ENCODE measurements around the gene NOS1AP. TPM values are rescaled to one million over a fixed set of nuclear protein-coding genes. Genes with fewer than 3 reads are reported as not detected.

Gene NOS1AP
- total and polyA plus RNA-seq, 9 of the 15 experiments (the other 6 are each of a cell fraction or from before 2014, with no cell fraction given) = 0.07 to 1.5 (median 0.22) TPM

- TF ChIP-seq MNT (conservative IDR thresholded peaks at IDR 0.05) (peak in 1 of 2 experiments; percentile 30; a peak in 1 of 4 replicates), ZC3H4 (CRISPR knock-in tag; IDR thresholded peaks at IDR 0.05; ENCODE audit: borderline replicate concordance) (no peak), ADNP (tag; IDR thresholded peaks at IDR 0.05) (no peak), SPI1 (IDR thresholded peaks at IDR 0.05; ENCODE audit: borderline replicate concordance, low read depth, low read length) (no peak), NR3C1 (CRISPR knock-in tag; IDR thresholded peaks at IDR 0.05) (no peak), CLOCK (CRISPR knock-in tag; IDR thresholded peaks at IDR 0.05; ENCODE audit: borderline replicate concordance) (no peak)
Observed at GRCh38 chr1:162389971-162390370, 320.5 kb downstream of the NOS1AP start (continued).
